PC-3 (cell line): Measurements from ENCODE around the gene TRIP11. TPM values are rescaled to one million over a fixed set of nuclear protein-coding genes. Genes with fewer than 3 reads are reported as not detected.

Source experiments
- ATAC-seq: fragments of 200-7000 bp; cut with Tn5 transposase; 2 replicates; pipeline ENCODE4 v1.9.1; 2020; ENCODE audit warnings: mild to moderate bottlenecking, moderate library complexity
- BruUV-seq: library from RNA; stranded (reverse); fragments of 400-500 nt; replicated peaks from 2 replicates; lab custom pipeline; 2021; lab: Mats Ljungman, UMichigan
- CTCF ChIA-PET: fragments of 300-600 bp; sonication (Branson Sonifier 250); formaldehyde crosslinking; loops from one replicate; lab custom pipeline; 2022; ENCODE audit warnings: antibody characterized with exemption; lab: Charles Lee
- POLR2A ChIA-PET: fragments of 300-600 bp; sonication (Branson Sonifier 250); formaldehyde crosslinking; loops from one replicate; lab custom pipeline; 2022; ENCODE audit warnings: antibody characterized with exemption; ENCODE audit not compliant: unreplicated experiment; lab: Charles Lee
- DNase-seq: peaks from one replicate; pipeline ENCODE4 v3.0.0-alpha.2; 2015
- H2AFZ ChIP-seq: fragments of 300-600 bp; sonication (generic); 2 replicates; pipeline ENCODE4 v1.6.0; 2016; ENCODE audit warnings: antibody characterized with exemption, low read length
- H3F3A ChIP-seq: fragments of 300-600 bp; sonication (generic); one replicate; pipeline ENCODE4 v1.6.0; 2017; ENCODE audit warnings: antibody characterized with exemption, low read length, control low read depth, mild to moderate bottlenecking; ENCODE audit not compliant: unreplicated experiment
- H3K27ac ChIP-seq: fragments of 300-600 bp; sonication (generic); 2 replicates; pipeline ENCODE4 v1.5.1; 2016; ENCODE audit warnings: mild to moderate bottlenecking, low read length
- H3K27me3 ChIP-seq: fragments of 300-600 bp; sonication (generic); 2 replicates; pipeline ENCODE4 v1.6.1; 2016; ENCODE audit warnings: low read length, mixed read lengths
- H3K36me3 ChIP-seq: fragments of 300-600 bp; sonication (generic); 2 replicates; pipeline ENCODE4 v1.6.1; 2016; ENCODE audit warnings: low read depth, mixed run types, low read length, mixed read lengths
- H3K4me1 ChIP-seq: fragments of 300-600 bp; sonication (generic); 2 replicates; pipeline ENCODE4 v1.5.1; 2016; ENCODE audit warnings: low read length; ENCODE audit not compliant: insufficient read depth
- H3K4me2 ChIP-seq: fragments of 300-600 bp; sonication (generic); 2 replicates; pipeline ENCODE4 v1.6.0; 2016; ENCODE audit warnings: low read length
- H3K4me3 ChIP-seq: fragments of 300-600 bp; sonication (generic); 2 replicates; pipeline ENCODE4 v1.5.1; 2016; ENCODE audit warnings: mild to moderate bottlenecking, low read length, mixed read lengths
- H3K79me2 ChIP-seq: fragments of 300-600 bp; sonication (generic); 2 replicates; pipeline ENCODE4 v1.6.1; 2017; ENCODE audit warnings: low read length, mixed read lengths
- H3K9ac ChIP-seq: fragments of 300-600 bp; sonication (generic); 2 replicates; pipeline ENCODE4 v1.6.0; 2016; ENCODE audit warnings: mild to moderate bottlenecking, low read length
- H3K9me2 ChIP-seq: fragments of 300-600 bp; sonication (generic); replicated peaks from 2 replicates; pipeline ENCODE4 v1.6.1; 2016; ENCODE audit warnings: mixed run types, low read length, mixed read lengths
- H3K9me3 ChIP-seq: fragments of 300-600 bp; sonication (generic); 2 replicates; pipeline ENCODE4 v1.6.1; 2016; ENCODE audit warnings: low read length, mixed read lengths
- H4K20me1 ChIP-seq: fragments of 300-600 bp; sonication (generic); 2 replicates; pipeline ENCODE4 v1.6.1; 2016; ENCODE audit warnings: low read length, mixed read lengths
- CTCF ChIP-seq: fragments of 300-600 bp; sonication (generic); conservative IDR thresholded peaks from 2 replicates; pipeline ENCODE4 v1.5.1; 2017; ENCODE audit warnings: antibody characterized with exemption, low read depth, mild to moderate bottlenecking, low read length
- EZH2 ChIP-seq: fragments of 300-600 bp; sonication (generic); IDR thresholded peaks from one replicate; pipeline ENCODE4 v1.6.1; 2017; ENCODE audit warnings: antibody characterized with exemption, mild to moderate bottlenecking, low read length; ENCODE audit not compliant: unreplicated experiment
- EZH2phosphoT487 ChIP-seq: fragments of 300-600 bp; sonication (generic); IDR thresholded peaks from 2 replicates; pipeline ENCODE4 v1.6.1; 2018; ENCODE audit warnings: mild to moderate bottlenecking, antibody characterized with exemption, low read length, borderline replicate concordance
- intact Hi-C: fragments of 100-400 bp; cut with micrococcal nuclease; formaldehyde crosslinking; loops from 2 replicates; pipeline ENCODE4 v1.9.0; 2023
- total RNA-seq: library from RNA; depleted of rRNA; stranded (reverse); fragments of >200 nt; gene quantifications from 2 replicates; pipeline ENCODE4 v1.2.3, GENCODE V29; 2014

Gene TRIP11
- total RNA-seq, 1 experiment from 2014 or later = 14.3 TPM

- no peaks in the 10 kb centered on the region for H4K20me1 ChIP-seq
- H3F3A ChIP-seq = no peaks in the 10 kb centered on the region
- DNase-seq = no peak
- H3K9me3 ChIP-seq = no peaks in the 10 kb centered on the region
- H3K27ac ChIP-seq = no peak overlapping the region
- H3K4me2 ChIP-seq = no peak overlapping the region
- peaks cover 10% of the 10 kb centered on the region for H3K27me3 ChIP-seq
- no peaks in the 10 kb centered on the region for H3K36me3 ChIP-seq
- BruUV-seq = no TSS peak
- H3K4me3 ChIP-seq = no peak overlapping the region
- ChIA-PET CTCF (no interaction called here), POLR2A (no interaction called here)
- no peak overlapping the region for H3K9ac ChIP-seq
- H2AFZ ChIP-seq = no peak overlapping the region
- intact Hi-C loops = no loop called here
- H3K4me1 ChIP-seq = no peaks in the 10 kb centered on the region
- ATAC-seq = no peak
- no peaks in the 10 kb centered on the region for H3K9me2 ChIP-seq
- no peaks in the 10 kb centered on the region for H3K79me2 ChIP-seq
- no peak for TF ChIP-seq EZH2
- TF ChIP-seq EZH2phosphoT487 = no peak
- TF ChIP-seq CTCF = no peak
These were observed 96.9 kb downstream of the TRIP11 start for GRCh38 chr14:91942946-91943345.

GRCh38 chr14:91942128-91942527 is 97.7 kb downstream of the TRIP11 start:
- Histone ChIP-seq H3K27me3 (peaks cover 8% of the 10 kb centered on the region; the same call in 1 of the 2 replicates), H3K27ac (no peak overlapping the region), H3K79me2 (no peaks in the 10 kb centered on the region), H3K36me3 (no peaks in the 10 kb centered on the region), H3F3A (no peaks in the 10 kb centered on the region), H3K9ac (no peak overlapping the region), H3K4me3 (no peak overlapping the region), H3K9me2 (no peaks in the 10 kb centered on the region), H3K4me2 (no peak overlapping the region), H4K20me1 (no peaks in the 10 kb centered on the region), H3K4me1 (no peaks in the 10 kb centered on the region), H3K9me3 (no peaks in the 10 kb centered on the region), H2AFZ (no peak overlapping the region)
- ChIA-PET POLR2A (no interaction called here), CTCF (no interaction called here)
- no TSS peak for BruUV-seq
- no peak for TF ChIP-seq EZH2phosphoT487
- no peak for TF ChIP-seq EZH2
- TF ChIP-seq CTCF = no peak
- intact Hi-C loops = no loop called here
- DNase-seq (no peak), ATAC-seq (no peak)

GRCh38 chr14:91940209-91940608 is 99.7 kb downstream of the TRIP11 start:
- H3K36me3 ChIP-seq = no peaks in the 10 kb centered on the region
- ATAC-seq = no peak
- TF ChIP-seq EZH2phosphoT487 (no peak), CTCF (no peak)
- POLR2A ChIA-PET = no interaction called here
- H3F3A ChIP-seq = no peaks in the 10 kb centered on the region
- no peaks in the 10 kb centered on the region for H3K79me2 ChIP-seq
- no TSS peak for BruUV-seq
- no peaks in the 10 kb centered on the region for H3K27me3 ChIP-seq
- H3K9me3 ChIP-seq = no peaks in the 10 kb centered on the region
- DNase-seq = no peak
- H3K4me3 ChIP-seq = no peak overlapping the region
- H2AFZ ChIP-seq = no peak overlapping the region
- H3K9ac ChIP-seq = no peak overlapping the region
- intact Hi-C loops = no loop called here
- CTCF ChIA-PET = no interaction called here
- no peaks in the 10 kb centered on the region for H3K4me1 ChIP-seq
- no peak overlapping the region for H3K4me2 ChIP-seq
- no peaks in the 10 kb centered on the region for H4K20me1 ChIP-seq
- no peaks in the 10 kb centered on the region for H3K9me2 ChIP-seq
- H3K27ac ChIP-seq = no peak overlapping the region
